OCI-LY3 (cell line): ENCODE data around the gene TMSB15A.

Source experiments
- EZH2phosphoT487 ChIP-seq: fragments of 200-600 bp; shearing (Covaris generic); IDR thresholded peaks from 2 replicates; pipeline ENCODE4 v1.6.1; 2018; ENCODE audit warnings: antibody characterized with exemption, mixed run types, low read depth
- TF ChIP-seq, protein P1 (sequence below): fragments of 200-600, 300-600 bp; sonication (generic); IDR thresholded peaks from 2 replicates; pipeline ENCODE4 v1.5.1; 2014; ENCODE audit warnings: antibody characterized with exemption, low read length, low read depth

DNA sequence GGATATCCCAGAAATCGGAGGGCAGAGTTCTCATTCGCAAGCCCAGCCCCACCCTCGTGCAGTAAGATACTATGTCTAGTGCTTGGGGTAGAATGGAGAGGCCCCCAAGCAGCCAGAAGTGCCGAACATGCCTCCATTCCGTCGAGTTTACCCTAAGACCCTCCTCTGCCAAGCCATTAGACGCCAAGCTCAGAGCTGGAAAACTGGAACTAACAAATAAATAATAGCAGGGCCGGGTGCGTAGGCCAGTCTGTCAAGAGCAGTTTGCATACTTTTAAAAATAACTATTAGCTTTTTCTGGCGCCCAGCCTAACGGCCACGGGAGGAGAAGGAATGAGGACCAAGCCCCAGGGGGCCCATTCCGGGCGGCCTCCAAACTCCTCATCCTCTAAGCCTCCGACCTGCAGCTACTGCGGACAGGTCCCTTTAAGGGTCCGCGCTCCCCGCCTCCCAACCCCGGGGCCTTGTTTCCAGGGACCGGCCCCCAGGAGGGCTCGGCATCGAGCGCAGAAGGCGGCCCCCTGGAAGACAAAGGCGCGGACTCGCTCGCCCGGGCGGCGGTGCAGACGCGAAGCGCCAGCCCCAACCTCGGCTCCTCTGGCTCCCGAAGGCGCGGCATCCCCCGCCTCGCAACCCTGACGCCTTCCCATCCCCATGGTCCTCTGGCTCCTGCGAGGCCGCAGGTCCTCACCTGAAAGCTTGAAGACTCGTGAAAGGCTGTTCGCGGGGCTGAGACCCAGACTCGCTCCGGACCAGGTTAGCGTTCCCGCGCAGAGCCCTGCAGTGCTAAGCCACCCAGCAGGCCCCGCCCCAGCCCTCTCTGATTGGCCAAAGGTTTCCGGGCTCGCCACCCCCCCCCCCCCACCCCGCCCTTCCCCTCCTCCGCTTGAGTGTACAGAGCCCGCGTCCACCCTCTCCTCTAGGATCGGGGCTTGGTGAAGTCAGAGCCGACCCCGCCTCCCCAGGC is at the start of gene TMSB15A:
- TF ChIP-seq, protein P1, sequence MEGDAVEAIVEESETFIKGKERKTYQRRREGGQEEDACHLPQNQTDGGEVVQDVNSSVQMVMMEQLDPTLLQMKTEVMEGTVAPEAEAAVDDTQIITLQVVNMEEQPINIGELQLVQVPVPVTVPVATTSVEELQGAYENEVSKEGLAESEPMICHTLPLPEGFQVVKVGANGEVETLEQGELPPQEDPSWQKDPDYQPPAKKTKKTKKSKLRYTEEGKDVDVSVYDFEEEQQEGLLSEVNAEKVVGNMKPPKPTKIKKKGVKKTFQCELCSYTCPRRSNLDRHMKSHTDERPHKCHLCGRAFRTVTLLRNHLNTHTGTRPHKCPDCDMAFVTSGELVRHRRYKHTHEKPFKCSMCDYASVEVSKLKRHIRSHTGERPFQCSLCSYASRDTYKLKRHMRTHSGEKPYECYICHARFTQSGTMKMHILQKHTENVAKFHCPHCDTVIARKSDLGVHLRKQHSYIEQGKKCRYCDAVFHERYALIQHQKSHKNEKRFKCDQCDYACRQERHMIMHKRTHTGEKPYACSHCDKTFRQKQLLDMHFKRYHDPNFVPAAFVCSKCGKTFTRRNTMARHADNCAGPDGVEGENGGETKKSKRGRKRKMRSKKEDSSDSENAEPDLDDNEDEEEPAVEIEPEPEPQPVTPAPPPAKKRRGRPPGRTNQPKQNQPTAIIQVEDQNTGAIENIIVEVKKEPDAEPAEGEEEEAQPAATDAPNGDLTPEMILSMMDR, result no peak
- TF ChIP-seq EZH2phosphoT487, result no peak
